HG03378 (cell line): ENCODE data around the gene PLEKHA3.

ENCODE experiments used
- ATAC-seq: cut with Tn5 transposase; IDR thresholded peaks from one replicate; pipeline ENCODE4 v1.9.1; 2021; ENCODE audit warnings: mild to moderate bottlenecking, moderate library complexity; ENCODE audit not compliant: unreplicated experiment

Gene PLEKHA3

DNA sequence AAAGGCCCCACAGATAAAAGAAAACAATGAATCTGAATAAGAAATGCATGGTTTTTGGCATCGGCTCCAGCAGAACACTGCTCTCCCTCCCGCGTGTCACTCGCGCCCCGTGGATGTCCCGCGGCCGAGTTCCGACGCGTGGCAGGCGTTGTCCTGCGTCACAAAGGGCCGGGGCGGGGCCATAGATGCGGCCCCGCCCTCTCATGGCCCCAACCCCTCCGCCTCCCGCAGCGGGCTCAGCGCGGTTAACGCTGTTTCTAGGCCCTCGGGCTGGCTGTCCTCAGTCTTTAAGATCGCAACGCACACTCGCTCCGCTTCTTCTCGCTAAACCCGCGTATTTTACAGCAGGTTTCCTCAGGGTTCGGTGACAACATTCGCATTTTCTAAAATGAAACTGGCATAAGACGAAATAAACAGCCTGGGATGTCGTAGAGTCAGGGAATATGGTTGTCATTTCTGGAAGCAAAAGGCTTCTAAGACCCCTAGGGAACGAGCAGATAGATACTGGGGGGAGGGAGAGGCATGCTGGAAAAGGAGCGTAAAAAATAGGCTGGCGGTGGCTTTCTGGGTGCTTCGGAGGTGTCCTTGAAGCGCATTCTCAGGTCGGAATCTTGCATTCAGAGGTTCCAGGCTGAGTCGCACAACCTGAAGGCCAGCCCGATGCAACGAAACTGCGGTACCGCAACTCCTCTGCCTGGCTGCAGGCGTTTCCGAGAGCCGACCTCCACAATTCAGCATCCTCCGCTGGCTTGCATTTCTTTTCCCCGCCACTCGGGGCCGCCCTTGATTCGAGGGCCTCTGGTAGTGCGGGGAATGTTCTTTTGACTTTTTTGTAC lies 1.6 kb upstream of the PLEKHA3 start, which contains the start of gene FKBP7:
FKBP7 (minus strand) TSS at position 162 of the 836 bp plus-strand sequence; CDS start at position 61, 101 bp downstream.
- ATAC-seq, result peak; percentile 31

DNA sequence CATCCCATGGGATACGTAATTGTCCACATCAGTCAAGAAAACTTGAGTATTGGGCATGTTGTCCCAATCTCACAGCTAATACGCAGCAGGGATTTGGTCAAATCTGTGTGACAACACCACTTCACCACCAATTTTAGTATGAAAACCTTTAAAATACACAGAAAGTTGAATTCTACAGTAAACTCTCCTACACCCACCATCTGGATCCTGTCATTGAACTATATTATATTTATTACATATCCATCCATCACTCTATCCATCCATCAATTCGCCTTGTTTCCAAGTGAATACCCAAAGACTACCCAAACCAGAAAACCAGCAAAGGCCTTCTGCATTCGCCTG lies 1.0 kb upstream of the PLEKHA3 start:
- ATAC-seq, result no peak

DNA sequence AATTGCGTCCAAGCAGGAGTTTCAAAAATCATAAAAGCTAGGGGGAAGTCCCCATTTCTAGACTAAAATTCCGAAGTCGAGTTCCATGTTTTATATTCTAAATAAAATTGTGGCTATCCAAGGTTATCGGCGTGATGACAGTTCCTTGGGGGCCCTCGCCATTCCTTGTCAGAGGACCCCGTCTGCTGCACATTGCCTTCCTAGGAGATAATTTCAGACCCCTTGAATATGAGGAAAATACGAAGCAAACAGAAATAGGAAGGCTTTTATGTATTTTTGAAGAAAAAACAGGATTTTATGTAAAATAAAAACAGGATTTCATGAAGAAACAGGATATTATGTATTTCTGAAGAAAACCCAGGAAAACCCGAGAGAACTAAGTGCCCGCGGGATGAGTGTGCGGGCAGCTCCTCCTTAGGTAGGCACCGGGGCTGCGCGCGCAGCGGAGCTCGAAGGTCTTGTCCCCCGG lies 465 bp upstream of the PLEKHA3 start:
- no peak for ATAC-seq

DNA sequence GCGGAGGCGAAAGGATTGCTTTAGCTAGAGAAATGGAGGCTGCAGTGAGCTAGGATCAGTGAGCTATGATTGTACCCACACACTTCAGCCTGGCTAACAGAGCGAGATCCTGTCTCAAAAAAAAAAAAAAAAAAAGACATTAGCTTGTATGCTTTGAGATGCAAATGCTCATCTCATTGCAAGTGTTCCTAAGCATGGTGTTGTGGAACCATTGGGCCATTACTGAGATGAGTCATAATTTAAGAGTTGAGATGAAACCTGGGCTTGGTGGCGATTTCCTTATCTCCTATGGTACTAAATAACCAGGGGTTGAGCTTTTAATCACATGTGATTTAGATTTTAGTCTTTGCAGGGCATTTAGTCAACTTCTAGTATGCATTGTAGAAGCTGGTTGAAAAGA lies 2.2 kb downstream of the PLEKHA3 start:
- peak; percentile 52 for ATAC-seq

DNA sequence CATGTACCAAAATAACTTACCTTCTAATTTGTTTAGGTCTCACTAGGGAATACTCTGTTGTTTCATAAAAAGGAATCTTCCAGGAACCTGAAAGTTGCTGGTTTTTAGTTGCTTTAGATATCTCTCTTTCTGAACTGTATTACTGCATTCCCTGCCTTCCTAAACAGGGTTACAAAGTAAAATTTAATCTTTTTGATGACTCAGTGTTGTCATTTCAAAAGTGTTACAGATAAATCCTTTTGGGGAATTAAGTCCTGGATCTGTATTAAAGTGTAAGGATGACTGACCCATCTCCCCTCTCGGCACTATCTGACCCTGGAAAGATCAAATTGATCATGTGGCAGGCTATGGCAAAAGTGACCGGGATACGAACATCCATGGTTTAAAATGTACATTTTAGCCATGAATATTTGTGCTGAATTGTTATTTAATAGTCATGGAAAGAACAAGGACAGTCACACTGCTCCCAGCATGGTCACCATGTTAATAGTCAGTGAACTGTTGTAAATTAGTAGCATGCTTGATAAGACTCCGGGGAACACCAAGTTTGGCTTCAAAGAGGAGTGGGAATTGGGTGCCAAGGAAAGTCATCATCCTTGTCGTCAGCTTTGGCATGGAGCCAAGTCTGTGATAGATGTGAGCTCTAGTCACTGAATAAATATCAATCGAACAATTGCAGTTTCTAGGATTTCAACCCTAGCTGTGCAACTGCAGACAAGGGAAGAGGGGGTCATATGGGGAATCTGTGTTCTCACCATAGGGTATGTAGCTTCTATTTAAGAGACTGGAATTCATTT lies 4.2 kb downstream of the PLEKHA3 start:
- no peak for ATAC-seq

DNA sequence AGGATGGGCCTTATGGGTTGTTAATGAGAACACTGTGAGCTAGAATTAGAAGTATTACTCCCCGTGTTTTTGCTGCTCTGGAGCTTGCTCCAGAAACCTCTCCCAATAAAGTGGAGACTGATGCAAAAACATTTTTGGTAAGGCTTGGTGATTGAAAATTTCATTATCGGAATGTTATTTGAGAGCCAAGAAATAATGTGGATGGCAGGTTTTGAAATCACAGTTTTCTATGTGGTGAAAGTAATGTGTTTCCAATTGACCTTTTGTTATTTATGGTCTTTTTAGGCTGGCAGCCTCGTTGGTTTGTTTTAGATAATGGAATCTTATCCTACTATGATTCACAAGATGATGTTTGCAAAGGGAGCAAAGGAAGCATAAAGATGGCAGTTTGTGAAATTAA lies 5.1 kb downstream of the PLEKHA3 start:
- ATAC-seq, result no peak

DNA sequence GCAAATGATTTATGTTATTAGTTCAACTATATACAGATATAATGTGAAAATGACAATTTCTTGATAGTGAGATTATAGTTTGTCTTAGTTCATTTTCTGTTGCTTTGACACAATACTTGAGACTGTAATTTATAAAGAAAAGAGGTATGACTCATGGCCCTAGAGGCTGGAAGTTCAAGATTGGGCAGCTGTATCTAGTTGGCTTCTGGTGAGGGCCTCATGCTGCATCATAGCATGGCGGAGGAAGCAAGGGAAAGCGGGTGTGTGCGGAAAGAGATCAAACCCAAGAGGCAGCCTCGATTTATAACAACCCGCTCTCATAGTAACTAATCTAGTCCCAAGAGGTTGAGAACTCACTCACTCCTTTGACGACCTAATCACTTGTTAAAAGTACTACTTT lies 11.4 kb downstream of the PLEKHA3 start:
- no peak for ATAC-seq

DNA sequence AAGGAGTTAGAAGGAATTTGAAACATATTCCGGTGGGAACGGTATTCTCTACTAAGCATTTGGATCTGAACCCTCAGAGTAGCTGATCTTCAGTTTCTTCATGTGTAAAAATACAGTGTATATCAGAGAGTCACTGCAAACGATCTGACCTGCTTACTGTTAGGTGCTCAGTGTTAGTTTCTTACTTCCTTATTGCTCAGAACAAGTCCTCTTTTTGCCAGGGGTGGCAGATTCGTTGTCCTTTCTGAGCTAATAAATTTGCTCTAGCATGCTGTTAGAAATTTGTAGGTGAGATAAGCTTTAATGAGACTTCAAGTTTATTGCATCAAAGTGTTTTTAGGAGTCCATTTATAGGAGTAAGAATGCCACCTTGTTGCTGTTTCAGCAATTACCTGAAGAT lies 15.8 kb downstream of the PLEKHA3 start:
- no peak for ATAC-seq

DNA sequence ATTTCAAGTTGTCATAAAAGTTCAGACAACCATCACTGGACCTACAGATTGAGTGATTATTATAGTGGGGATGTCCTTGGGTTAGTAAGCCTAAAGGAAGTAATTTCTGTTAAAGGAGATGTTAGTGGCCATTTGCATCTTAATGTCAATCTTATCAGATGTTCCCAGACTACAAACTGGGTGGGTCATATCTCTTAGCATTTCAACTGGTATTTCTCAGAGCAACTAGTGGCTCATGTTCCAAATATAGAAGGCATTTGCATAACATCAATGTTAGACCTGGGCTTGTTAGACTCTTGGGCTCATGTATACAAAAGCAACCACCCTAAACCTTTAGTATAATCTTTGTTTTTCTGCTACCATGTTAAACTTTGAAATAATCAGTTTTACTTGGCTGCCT lies 17.9 kb downstream of the PLEKHA3 start:
- peak; percentile 50 for ATAC-seq

DNA sequence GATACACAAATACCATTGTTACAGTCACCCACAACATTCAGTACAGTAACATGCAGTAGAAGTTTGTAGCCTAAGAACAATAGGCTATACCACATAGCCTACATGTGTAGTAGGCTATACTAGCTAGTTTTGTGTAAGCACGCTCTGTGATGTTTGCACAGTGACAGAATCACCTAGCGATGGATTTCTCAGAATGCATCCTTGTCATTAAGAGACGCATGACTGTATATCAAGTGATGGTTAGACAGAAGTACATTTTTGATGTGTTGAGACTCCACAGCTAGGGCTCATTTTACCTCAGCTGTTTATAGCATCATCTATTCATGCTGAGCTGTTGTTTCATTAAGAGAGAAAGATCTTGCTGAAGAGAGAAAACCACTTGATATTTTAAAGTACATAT lies 19.4 kb downstream of the PLEKHA3 start:
- no peak for ATAC-seq

DNA sequence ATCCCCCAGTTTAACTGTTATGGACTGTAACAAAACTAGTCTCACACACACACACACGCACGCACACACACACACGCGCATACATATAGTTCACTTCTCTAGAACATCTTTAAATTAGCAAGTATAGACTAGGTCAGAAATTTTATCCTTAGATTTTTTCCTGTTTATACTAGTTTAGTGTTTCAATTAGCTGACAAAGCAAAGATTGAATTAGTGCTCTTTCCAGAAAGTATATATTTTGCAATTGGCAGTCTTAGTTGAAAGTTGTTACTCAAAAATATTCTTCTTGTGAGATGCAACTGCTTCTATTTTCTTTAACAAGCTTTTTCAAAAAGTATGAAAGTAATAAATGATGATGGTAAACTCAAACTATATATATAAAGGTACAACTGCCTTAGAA lies 22.5 kb downstream of the PLEKHA3 start:
- ATAC-seq, result no peak

DNA sequence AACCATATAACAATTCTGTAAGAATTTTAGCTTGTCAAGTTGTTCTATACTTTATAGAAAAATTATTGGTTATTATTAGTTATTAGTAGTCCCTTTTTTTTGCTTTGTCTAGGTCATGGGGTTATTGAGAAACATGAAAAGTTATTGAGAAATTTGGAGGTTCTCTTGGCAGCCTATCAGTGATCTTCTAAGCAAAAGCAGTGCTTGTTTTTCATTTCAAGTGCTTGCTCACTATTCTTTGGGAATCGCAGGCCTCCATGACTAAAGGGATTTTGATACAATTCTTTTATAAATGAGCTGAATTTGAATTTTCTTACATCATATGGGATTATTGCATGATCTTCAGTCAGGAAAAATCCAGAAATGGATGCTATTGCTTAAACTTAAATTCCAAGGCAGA lies 25.8 kb downstream of the PLEKHA3 start:
- ATAC-seq, result no peak

DNA sequence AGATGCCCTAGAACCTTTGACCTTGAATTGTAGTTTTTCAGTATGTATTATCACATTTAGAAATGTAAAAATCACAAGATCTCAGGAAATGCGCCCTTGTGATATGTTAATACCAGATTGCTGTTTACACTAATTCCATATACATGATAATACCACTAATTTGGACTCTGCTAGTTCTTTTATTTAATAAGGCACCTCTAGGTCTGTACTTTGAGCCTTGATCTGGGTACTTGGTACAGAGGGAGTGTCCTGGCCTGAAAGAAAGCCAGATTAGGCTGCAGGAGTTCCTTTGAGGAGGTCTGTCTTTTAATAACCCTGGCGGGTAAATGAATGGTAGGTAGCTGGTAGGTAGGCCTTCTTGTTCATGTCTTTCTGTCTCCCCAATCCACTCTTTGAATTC lies 26.3 kb downstream of the PLEKHA3 start:
- no peak for ATAC-seq

DNA sequence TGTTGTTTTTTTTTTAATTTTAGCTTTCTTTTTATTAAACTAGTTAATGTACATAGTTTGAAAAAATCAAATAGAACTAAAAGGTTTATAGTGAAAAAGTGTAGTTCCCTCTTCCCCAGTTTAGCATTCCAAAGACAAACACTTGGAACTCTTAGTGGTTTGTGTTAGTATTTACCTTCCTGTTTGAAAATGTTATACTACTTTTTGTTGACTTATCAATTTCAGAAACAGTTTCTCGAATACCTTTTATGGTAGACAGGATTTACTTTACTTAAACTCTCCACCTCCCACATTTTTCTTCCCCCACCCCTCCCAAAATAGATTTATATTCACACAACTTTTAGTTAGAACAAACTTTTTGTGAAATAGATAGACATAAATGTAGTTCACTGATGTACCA lies 26.7 kb downstream of the PLEKHA3 start:
- no peak for ATAC-seq

DNA sequence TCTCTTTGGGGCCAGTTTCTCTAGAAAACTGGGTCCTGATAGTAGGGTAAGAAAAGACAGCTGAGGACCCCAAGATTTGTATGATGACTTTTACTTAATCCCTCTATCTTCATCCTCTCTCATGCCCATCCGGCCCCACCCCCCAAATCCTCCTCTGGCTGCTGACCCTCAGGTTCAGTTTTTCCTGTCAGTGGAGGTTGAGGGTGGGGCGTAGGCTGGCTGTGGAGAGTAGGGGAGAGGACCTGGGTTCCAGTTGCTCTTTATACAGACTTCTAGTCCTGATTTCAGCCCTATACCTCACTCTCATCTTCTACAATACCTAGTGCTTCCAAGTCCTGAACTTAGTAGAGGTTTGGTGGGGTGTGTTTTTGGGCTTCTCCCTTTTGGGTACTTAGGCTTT lies 28.4 kb downstream of the PLEKHA3 start:
- no peak for ATAC-seq

DNA sequence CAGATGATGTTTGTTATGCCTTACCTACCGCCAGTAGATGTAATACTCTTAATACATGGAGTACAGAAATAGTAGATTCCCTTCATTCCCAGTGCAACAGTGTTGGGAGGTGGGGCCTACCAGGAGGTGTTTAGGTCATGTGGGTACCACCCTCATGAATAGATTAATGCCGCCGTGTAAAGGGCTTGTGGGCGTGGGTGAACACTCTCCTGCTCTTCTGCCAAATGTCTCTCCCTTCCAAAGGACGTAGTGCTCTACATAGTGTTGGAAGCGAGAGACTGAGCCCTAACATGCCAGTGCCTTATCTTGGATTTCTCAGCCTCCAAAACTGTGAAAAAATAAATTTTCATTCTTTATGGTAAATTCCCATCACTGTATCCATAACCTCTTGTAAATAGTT lies 30.1 kb downstream of the PLEKHA3 start:
- no peak for ATAC-seq

DNA sequence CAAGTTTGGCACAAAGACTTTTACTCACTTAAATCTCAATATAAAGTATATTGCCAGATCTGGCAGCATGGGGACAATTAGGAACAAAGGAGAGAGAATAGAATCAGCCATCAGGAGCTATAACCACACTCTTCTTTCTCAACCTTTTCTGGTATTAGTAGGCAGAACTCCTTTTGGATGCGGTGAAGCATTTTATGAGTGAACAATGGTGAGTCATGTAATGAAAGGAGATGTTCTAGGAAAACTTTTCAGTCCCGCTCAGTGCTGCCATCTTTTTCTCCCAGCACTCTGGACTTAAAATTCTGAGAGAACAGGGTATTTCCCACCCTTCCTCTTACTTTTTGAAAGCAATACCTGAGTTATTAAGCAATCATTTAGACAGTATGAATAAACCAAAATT lies 32.2 kb downstream of the PLEKHA3 start:
- no peak for ATAC-seq

DNA sequence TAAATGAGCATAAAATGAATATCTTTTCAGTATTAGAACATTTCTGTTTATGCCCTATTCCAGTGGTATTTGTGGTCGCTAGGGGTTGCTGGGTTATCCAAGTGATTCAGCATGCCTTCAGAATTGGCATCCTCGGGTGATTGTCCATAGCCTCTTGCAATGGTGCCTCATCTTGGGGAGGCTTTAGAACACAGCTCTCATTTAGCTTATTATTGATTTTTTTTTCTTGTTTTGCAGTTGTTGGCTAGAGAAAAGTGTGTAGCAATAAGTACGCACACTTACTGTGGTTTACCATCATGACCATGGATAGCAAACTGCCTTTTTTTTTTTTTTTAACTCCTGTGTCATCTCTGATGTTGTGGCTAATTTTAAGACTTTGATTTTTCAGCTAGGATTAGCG lies 33.6 kb downstream of the PLEKHA3 start:
- ATAC-seq, result no peak

DNA sequence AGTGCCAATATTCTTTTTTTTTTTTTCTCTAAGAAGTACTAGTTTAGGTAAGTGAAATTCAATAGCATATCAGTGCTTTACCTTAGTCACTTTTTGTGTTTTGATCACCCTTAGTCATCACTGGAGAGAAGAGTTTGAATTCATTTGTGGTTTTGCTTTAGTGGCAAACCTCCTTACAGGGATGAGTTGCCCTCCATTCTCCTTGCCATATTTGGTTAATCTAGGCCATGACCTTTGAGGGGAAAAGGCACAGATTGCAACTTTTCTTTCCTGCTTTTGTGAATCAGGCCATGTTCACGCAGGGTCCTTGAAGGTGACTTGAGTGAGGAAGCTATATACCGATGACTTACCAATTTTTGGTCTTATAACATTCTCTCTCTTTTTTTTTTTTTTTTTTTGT lies 34.4 kb downstream of the PLEKHA3 start:
- peak; percentile 72 for ATAC-seq

DNA sequence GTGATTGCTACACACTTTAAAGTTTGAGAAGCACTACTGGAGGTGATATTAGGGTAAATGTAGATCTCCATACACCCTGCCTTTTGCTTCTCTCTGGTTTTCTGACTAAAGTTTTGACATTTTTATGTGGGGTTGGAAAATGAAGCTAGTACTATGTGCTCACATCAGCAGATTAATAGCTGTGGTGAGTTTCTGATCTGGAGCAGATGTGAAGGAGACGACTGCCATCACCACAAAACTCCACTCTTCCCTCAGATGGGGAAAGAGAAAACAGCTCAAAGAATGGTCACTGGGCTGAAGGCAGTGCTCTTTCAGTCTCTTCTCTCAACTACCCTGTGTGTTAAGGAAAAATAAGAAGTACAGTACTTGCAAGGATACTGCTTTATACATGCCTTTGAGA lies 37.2 kb downstream of the PLEKHA3 start:
- ATAC-seq, result no peak

DNA sequence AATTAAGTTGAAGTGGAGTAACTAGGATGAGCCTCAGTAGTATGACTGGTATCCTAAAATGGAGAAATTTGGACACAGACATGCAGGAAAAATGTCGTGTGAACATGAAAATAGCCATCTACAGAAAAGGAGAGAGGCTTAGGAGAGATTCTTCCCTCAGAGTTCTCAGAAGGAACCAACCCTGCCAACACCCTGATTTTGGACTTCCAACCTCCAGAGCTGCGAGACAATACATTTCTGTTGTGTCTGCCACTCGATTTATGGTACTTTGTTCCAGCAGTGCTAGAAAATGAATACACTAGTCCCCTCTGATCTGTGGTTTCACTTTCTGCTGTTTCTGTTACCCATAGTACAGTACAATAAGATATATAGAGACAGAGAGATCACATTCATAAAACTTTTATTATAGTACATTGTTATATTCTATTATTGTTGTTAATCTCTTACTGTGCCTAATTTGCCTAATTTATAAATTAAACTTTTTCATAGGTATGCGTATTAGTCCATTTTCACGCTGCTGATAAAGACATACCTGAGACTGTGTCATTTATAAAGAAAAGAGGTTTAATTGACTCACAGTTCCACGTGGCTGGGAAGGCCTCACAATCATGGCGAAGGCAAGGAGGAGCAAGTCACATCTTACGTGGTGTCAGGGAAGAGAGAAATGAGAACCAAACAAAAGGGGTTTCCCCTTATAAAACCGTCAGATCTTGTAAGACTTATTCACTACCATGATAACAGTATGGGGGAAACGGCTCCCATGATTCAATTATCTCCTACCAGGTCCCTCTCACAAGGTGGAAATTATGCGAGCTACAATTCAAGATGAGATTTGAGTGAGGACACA lies 41.3 kb downstream of the PLEKHA3 start:
- no peak for ATAC-seq
